ENCODE results near the gene INSC.

DNA sequence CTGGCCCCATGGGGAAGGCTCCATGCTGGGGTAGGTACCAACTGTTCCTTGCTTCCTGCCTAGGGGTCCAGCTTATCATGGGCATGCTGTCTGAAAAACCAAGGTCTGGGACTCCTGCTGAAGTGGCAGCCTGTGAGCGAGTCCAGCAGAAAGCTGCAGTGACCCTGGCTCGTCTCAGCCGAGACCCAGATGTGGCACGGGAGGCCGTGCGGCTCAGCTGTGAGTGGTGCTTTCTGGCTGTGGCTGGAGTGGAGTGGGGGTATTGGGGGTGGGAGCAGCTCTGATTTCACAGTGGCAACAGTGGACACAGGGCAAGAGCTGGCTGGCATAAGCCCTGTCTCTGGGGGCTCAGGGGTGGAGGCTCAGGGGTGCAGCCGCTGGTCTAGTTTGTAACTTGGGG, 124.1 kb downstream of the INSC start:
- TF ChIP-seq POLR2AphosphoS5 (IDR thresholded peaks at IDR 0.05) (no peak), RAD21 (conservative IDR thresholded peaks at IDR 0.05) (no peak), TAF1 (IDR thresholded peaks at IDR 0.05; ENCODE audit: low read depth) (no peak), EP300 (conservative IDR thresholded peaks at IDR 0.05; ENCODE audit: poor library complexity, severe bottlenecking) (no peak)
- TF ChIP-seq, protein P1, sequence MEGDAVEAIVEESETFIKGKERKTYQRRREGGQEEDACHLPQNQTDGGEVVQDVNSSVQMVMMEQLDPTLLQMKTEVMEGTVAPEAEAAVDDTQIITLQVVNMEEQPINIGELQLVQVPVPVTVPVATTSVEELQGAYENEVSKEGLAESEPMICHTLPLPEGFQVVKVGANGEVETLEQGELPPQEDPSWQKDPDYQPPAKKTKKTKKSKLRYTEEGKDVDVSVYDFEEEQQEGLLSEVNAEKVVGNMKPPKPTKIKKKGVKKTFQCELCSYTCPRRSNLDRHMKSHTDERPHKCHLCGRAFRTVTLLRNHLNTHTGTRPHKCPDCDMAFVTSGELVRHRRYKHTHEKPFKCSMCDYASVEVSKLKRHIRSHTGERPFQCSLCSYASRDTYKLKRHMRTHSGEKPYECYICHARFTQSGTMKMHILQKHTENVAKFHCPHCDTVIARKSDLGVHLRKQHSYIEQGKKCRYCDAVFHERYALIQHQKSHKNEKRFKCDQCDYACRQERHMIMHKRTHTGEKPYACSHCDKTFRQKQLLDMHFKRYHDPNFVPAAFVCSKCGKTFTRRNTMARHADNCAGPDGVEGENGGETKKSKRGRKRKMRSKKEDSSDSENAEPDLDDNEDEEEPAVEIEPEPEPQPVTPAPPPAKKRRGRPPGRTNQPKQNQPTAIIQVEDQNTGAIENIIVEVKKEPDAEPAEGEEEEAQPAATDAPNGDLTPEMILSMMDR (IDR thresholded peaks at IDR 0.05; ENCODE audit: poor library complexity, severe bottlenecking), result no peak
